GM18498 (cell line): ENCODE measurements around the gene VWA8.
"Not testable (repeated sequence)": the region's sequence is repeated elsewhere in the genome, so short reads cannot be mapped to it uniquely, and the experiment has no call there.

Experiments used
- ATAC-seq: cut with Tn5 transposase; IDR thresholded peaks from one replicate; pipeline ENCODE4 v1.9.1; 2021; ENCODE audit warnings: mild to moderate bottlenecking, moderate library complexity; ENCODE audit not compliant: unreplicated experiment

VWA8 gene

DNA sequence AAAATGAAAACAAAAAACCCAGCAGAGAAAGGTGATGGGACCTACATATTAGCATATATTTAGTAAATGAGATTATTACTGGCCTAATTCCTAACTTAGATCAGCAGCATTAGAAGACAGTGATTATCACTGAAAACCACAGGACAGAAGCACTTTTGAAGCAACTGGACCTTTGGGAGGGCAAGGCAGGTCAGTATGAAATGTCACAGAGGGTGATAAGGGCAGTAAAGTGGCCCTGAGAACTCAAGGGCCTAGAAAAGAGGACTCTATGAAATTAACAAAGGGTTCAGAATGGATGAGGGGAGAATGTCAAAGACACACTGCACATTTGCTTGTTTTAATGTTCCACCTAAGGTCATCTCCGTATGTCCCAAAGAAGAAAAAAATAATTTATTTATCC, 148.7 kb downstream of the VWA8 start:
- ATAC-seq = no peak

DNA sequence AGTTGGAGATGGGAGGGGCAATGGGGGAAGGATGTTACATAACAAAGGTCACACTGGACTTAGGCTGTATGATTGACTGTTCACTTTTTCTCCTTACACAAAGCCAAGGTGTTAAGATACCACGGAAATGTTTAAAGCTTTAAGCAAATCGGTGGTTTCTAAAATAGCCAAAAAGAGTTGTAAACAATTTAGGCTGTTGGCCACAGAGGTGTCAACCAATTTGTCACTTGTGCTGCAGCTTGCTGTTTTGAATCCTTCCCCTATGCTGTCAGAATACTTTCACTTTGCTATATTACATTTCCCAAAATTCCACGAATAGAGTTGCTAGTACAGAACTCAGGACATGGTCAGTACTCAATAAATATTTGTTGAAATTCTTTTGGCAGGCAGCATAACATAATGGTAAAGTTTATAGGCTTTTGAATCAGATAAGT, 149.3 kb downstream of the VWA8 start:
- ATAC-seq = peak; percentile 84

DNA sequence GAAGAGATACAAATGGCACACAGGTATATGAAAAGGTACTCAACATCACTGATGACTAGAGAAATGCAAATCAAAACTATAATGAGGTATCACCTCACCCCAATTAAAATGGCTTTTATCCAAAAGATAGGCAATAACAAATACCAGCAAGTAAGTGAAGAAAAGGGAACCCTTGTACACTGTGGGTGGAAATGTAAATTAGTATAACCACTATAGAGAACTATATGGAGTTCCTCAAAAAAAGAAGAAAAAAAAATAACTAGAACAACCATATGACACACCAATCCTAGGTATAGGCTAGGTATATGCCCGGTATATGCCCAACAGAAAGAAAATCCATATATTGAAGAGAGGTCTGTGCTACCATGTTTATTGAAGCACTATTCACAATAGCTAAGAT, 150.9 kb downstream of the VWA8 start:
- ATAC-seq = no peak

DNA sequence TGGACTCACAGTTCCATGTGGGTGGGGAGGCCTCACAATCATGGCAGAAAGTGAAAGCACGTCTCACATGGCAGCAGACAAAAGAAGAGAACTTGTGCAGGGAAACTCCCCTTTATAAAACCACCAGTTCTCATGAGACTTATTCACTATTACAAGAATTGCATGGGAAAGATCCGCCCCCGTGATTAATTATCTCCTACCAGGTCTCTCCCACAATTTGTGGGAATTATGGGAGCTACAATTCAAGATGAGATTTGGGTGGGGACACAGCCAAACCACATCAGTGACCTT, 157.5 kb downstream of the VWA8 start:
- ATAC-seq = not testable (repeated sequence)

DNA sequence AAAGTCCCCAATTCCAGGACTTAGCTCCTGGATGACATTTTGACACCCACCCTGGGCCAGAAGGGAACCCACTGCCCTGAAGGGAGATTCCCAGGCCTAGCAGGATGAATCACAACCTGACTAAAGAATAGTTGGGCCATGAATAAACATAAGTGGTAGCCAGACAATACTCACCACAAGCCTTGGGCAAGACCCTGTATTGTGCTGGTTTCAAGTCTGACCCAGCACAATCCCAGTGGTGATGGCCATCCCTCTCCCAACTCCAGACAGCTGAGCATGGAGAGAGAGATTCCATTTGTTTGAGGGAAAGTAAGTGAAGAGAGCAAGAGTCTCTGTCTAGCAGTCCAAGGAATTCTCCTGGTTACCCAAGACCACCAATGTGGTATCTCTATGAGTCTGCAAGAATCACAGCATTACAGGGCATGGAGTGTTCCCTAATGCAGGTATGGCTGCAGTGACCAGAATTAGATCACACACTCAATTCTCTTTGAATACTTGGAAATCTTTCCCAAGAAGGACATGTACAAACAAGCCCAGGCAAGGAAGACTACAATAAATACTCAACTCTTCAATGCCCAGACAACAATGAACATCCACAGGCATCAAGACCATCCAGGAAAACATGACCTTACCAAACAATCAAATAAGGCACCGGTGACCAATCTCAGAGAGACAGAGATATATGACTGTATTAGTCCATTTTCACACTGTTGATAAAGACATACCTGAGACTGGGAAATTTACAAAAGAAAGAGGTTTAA, 158.0 kb downstream of the VWA8 start:
- ATAC-seq = no peak

DNA sequence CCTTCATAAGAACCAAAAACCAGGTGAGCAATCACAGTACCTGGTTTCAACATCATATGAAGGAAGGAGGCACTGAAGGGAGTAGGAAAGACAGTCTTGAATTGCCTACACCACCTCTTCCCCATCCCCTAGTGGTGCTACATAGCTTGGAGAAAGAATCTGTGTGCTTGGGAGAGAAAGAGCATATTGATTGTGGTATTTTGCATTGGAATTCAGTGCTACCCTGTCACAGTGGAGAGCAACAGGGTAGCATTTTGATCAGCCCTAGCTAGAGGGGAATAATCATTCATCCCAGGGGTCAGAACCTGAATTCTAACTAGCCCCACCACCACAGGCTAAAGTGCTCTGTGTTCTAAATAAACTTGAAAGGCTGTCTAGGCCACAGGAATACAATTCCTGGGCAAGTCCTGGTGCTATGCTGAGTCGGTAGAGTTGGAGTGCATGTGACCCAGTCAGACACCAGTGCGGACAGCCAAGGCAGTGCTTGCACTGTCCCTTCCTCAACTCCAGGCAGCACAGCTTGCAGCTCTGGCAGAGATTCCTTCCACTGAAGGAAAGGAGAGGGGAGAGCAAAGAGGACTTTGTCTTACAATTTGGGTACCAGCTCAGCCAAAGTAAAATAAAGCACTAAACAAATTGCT, 158.7 kb downstream of the VWA8 start:
- no peak for ATAC-seq

DNA sequence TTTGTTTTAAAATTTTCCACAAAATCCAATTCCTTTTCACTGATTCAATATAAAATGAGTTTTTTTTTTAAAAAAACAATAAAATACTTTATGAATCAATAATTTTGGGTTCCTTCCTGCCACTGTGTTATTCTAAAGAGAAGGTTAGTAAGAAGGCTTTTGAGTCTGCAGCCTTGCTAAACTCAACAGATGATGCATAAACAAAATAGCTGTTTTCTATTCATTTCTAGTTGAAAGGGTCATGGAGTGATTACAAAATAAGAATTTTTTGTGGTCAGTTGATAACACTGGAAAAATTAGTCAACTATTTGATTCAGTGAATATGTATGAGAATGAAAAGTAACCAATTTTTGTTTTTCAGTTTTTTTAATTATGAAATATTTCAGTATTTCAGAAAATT, 169.9 kb downstream of the VWA8 start:
- ATAC-seq = no peak

DNA sequence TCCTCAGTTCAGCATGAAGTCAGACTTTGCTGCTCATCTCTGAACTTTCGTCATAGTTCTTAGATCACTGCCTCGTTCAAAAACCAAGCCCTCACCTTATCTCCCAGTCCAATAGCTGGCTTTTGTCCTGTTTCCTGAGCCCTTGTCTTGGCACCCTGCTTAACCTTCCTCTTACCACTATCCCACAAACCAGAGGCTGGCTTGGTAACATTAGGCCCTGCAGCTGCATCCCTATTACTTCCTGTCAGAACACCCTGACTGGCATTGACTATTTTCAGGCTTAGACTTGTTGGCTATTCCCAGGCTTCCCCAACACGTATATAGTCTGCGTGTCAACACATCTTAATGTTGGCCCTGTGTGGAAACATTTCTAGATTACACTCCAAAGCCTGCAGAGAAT, 172.4 kb downstream of the VWA8 start:
- no peak for ATAC-seq

DNA sequence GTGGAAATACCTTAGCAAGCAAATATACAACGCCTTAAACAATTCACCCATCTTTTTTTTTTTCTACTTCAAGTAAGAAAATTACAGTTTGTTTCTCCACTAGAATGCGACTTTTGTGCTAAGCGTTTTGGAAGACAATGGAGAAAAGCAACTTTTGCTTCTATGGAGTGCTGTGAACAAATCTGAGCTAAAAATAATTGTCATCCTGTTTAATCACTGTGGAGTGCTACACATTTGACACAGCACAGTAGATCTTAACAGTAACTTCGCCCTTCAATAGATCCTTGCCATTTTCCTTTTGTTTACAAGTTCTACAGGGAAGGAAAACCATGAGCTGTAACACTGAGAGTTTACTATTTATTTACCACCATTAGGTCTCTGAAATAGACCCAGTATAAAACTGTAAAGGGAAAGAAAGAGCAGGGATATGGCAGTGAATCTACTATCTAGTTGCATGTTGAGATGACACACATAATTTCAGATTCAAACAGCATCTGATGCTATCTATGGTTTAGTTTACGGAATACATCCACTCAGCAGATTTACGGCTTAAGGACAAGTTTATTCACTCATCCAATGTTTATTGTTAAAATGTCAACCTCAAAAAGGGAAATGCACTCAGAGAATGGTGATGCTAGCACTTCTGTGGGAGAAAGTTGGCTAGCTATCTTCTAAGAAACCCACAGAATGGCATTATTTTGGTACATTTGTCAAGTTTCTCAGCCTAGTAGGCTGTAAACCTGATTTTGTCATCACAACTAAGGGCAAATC, 175.3 kb downstream of the VWA8 start:
- no peak for ATAC-seq

DNA sequence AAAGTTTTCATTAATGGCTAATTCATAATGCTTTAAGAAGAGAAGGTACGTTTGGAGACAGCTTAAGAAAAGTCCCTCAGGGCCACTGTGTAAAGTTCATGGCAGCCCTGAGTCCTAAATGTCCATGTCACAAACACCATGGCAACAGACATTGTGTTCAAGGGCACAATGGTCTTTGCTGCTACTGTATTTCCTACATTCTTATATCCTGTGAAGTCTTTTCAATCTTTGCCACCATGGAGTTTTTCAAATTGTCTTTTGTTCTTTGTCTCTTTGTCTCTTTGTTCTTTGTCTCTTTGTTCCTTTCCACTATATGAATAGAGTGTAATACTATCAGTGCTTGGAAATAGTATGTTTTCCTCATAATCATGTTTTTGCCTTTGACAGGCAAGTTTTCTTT, 178.8 kb downstream of the VWA8 start:
- ATAC-seq = no peak

DNA sequence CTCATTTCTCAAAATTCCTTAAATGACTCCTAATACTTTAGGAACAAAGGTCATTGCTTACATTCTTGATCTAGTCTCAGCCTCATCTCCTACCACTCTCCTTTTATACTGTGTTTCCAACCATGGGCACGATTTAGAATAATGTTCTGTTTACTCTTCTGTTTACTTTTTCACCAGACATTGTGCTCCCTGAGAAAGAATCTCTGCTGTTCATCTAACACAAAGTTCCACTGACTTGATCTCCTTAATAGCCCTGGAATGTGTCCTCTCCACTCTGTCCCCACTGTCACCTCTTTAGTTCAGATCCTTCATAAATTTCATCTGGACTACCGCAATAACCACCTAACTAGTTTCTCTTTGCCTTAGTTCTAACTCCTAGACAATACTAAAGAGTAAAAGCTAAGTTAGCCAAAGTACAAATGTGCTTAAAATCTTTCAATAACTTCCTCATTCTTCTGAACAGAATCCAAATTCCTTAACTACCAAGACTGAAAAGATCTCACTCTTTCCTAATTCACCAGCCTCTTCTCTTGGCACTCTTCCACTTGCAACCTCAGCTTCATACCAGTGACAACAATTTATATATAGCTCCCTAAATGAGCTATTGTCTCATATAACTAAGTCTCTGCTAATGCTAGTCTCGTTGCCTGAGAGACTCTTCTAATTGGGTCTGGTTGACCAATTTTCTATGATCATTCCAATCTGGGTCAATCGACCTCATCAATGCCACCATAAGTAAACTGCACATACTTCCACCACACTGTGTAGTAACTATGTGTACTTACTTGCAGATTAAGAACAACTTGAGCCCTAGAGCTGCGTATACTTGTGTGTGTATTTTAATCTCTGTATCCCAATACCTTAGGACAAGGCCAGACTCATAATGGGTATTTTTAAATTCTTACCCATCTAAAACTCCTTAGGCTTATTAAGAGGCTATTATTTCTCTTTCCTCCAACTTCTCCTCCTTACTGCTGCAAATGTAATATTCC, 179.9 kb downstream of the VWA8 start:
- ATAC-seq = no peak

DNA sequence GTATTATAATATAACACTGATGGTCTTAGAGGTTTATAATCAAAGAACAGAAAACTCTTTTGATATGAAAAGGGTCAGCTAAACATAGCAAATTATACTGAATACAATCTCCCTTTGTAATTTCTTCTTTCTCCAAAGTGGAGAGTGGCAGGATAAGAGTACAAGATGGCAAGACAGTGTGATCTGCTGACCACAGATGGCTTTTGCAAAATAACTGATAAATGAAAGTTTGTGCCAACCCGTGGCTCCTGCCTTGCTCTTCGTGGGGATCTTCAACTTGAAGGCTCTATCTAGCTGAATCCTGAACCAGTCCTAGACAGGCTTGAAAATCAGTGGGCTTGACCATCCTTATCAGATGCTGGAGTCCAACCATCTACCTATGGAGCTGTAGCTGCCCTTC, 185.7 kb downstream of the VWA8 start:
- no peak for ATAC-seq

DNA sequence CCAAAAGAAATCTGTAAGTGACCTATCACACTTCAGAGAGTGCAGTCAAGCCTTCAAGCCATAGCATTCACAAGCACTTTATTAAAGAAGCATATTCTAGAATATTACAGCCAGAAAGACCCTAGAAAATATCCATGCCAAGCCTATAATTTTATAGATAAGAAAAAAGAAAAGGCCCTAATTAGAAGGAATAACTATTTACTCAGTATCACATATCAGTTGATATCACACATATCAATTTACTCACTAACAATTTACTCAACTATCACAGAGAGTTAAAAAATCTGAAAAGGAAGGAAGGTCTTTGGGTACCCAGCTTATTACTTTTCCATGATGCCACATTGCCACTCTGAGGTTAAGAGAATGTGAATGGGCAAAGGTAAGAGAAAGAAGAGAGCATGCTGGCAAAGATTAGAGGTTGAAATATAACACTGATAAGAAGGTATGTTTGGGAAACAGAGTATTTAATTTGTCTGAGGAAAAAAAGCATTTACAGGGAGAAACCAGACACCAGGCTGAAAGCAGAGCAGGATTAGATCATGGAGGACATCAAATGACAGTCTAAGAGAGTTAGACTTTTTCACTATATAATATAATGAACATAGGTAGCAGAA, 186.2 kb downstream of the VWA8 start:
- ATAC-seq = no peak

DNA sequence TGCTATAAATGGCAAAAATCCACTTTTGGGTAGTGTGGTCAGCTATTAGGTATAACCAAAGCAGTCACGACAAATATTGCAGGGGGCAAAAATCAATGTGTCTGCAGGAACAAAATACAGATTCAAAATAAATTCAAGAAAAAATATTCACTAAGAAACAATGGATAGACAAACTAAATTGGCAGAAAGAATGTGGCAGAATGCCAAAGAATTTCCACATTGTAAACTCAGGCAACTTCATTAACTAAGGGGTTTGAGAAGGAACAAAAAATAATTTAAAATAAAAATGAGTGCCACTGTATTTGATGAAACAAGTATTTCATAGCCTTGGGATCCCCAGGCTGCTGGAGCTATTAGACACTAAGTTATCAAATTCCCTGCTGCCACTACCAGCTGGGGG, 193.1 kb downstream of the VWA8 start:
- no peak for ATAC-seq

DNA sequence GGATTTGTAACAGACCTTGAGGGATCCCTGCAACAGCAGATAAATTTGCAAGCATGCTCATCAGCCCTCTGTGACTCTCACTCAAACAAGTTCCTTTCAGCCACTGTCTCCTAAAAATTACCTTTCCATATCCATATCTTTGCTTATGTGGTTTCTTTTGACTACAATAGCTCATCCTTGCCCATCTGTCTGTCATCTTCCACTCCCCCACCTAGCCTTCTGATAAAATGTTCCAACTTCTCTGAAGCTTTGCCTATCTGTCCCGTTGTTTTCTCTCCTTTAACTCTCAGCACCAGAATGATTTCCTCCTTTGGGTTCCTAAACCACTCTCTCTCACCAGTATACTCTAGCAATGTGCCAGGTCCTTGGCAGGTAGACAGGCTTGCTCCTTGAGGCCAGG, 194.5 kb downstream of the VWA8 start:
- no peak for ATAC-seq

DNA sequence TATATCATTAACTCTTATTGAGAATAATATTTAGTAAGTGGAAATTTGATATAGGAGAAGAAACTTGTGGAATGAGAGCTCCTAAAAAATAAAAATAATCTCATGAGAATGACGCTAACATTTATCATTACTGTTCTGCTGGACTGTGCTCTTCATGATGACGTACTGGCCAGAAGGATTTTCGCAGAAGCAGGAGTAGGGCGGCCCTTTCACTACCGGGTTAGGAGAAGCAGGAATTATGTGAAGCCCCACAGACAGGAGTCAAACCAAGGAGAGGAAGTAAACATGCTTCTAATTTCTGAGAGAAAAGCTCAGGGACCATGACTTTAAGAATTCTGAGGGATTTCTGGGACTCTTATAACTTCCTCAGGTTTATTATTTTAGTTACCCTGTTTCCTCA, 195.1 kb downstream of the VWA8 start:
- ATAC-seq = no peak

DNA sequence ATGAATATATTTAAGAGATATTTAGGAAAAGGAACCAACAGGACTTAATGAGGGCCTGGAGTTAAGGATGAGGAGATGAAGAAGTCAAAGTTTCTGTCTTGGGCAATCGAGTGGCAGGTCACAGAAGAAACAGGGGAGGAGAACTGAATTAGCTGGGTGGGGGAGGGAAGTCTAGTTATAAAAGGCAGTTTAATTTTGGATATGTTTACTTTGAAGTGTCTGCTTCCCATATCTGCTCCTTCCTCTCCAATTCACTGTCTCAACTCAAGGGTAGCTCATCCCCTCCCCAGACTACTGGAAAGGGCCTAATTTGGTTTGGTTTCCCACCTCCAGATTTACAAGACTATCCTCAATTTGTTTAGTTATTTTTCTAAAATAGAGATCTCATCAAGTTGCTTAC, 195.9 kb downstream of the VWA8 start:
- ATAC-seq = no peak

DNA sequence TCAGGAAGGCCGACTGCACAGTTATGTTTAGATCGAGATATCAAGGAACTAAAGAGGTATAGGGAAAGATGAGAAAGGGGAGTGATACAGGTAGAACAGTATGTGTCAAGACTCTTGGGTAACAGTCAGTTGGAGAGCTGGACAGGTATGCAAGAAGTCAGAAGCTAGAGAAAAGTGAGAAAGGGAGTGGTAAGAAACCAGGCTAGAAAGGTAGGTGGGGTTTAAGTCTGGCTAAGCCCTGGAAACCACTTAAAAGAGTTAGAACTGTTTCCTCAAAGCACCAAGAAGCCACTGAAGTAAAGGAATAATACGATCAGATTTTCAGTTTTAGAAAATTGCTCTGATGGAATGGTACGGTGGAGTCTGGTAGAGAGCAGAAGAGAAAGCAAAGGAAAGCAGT, 196.4 kb downstream of the VWA8 start:
- ATAC-seq = no peak

DNA sequence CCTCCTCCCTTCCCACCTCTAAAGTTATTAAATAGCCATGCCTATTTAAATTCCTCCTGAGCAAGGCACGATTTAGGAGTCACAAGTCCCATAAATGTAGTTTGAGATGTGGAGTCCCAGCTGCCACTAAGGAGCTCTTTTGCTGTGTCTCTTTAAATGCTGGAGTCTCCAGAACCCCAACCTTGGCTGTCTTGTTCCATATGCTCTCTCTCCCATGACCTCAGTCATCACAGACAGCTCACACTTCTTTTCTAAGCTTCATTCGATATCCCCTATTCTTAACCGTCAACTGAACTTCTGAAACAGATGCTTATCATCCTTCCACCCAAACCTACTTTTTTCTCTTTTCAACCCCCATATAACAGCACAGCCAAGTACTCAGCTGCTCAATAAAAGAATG, 197.1 kb downstream of the VWA8 start:
- ATAC-seq = no peak

DNA sequence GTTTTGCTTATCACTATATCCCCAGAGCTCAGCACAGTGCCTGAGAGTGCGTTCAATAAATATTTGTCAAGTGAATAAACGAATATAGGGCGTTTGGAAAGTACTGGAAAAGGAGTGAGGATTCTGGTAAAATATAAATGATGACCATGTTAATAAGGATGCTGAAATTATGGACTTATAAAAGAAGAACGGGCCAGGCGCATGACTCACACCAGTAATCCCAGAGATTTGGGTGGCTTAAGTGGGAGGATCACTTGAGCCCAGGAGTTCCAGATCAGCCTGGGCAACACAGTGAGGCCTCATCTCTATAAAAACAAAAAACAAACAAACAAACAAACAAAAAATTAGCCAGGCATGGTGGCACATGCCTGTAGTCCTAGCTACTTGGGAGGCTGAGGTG, 198.1 kb downstream of the VWA8 start:
- ATAC-seq = no peak
